AG04449 (cell line): ENCODE measurements around the gene SP2.
"Not testable (repeated sequence)": the region's sequence is repeated elsewhere in the genome, so short reads cannot be mapped to it uniquely, and the experiment has no call there.

Experiments
- CTCF ChIA-PET: fragments of 350-600 bp; formaldehyde crosslinking; extraction: SDS; loops from one replicate; lab custom pipeline; 2021; ENCODE audit warnings: antibody characterized with exemption; lab: Yijun Ruan, JAX
- POLR2A ChIA-PET: fragments of 400-600, 350-600 bp; formaldehyde crosslinking; extraction: SDS; loops from one replicate; lab custom pipeline; 2020; ENCODE audit warnings: antibody characterized with exemption, inconsistent platforms; lab: Yijun Ruan, JAX
- DNase-seq: peaks from one replicate; pipeline ENCODE4 v3.0.0-alpha.2; 2010; ENCODE audit warnings: low read depth, low spot score
- H3K4me3 ChIP-seq: 2 replicates; pipeline ENCODE4 v1.5.1; 2011; ENCODE audit warnings: low read depth, mild to moderate bottlenecking, control low read depth, low read length
- TF ChIP-seq, protein P1 (sequence below): IDR thresholded peaks from one replicate; pipeline ENCODE4 v1.5.1; 2011; ENCODE audit warnings: mild to moderate bottlenecking, moderate library complexity, low read length, control low read depth, inconsistent platforms; ENCODE audit not compliant: insufficient read depth; ENCODE audit errors: missing control alignments

The SP2 gene

DNA sequence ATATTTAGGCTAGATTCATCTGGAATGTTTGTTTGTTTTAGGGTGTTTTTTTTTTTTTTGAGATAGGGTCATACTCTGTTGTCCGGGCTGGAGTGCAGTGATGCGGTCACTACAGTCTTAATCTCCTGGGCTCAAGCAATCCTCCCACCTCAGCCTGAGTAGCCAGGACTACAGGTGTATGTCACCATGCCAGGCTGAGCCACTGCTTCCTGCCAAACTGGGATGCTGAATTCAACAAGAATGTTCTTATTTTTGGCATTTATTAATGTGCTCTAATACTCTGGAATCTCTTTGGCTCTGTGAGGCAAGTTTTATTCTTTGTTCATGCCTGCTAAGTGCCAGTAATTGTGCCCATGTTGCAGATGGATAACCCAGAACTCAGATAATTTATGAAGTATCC lies 21.5 kb downstream of the SP2 start:
- CTCF ChIA-PET: no interaction called here
- DNase-seq: no peak
- TF ChIP-seq, protein P1, sequence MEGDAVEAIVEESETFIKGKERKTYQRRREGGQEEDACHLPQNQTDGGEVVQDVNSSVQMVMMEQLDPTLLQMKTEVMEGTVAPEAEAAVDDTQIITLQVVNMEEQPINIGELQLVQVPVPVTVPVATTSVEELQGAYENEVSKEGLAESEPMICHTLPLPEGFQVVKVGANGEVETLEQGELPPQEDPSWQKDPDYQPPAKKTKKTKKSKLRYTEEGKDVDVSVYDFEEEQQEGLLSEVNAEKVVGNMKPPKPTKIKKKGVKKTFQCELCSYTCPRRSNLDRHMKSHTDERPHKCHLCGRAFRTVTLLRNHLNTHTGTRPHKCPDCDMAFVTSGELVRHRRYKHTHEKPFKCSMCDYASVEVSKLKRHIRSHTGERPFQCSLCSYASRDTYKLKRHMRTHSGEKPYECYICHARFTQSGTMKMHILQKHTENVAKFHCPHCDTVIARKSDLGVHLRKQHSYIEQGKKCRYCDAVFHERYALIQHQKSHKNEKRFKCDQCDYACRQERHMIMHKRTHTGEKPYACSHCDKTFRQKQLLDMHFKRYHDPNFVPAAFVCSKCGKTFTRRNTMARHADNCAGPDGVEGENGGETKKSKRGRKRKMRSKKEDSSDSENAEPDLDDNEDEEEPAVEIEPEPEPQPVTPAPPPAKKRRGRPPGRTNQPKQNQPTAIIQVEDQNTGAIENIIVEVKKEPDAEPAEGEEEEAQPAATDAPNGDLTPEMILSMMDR: no peak
- no peak overlapping the region for H3K4me3 ChIP-seq
- POLR2A ChIA-PET: no interaction called here

DNA sequence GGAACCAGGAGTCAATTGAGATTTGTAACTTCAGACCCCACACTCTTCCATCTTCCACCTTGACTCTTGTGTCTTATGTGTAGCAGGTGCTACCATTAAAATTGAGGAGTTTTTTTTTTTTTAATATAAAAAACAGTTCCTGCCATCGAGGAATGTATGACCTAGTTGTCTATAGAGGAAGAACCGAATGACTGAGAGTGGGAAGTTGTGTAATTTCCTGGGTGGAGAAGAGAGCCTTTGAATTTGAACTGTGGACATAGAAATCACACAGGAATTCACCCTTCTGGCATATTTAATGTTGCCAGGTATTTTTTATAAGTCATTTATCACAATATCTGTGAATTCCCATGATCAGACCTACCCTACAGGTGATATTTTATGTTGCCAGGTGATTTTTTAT lies 22.0 kb downstream of the SP2 start:
- no peak for DNase-seq
- H3K4me3 ChIP-seq: no peak overlapping the region
- ChIA-PET CTCF (interaction anchor here (0.9 to 1.3 kb wide), 4 partner anchors 10 to 32 kb away, joined by 3 to 4 read pairs (median 4); no protein-coding TSS in a partner anchor), POLR2A (no interaction called here)
- TF ChIP-seq, protein P1: no peak

DNA sequence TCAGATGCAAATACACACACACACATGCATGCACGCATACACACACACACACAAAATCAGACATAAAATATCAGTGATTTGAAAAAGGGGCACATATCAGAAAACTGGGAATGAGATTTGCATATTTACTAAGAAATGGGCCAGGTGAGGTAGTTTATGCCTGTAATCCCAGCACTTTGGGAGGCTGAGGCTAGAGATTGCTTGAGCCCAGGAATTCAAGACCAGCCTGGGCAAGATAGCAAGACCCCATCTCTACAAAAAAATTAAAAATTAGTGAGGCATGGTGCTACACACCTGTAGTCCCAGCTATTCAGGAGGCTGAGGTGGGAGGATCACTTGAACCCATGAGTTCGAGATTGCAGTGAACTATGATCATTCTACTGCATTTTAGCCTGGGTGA lies 23.0 kb downstream of the SP2 start:
- CTCF ChIA-PET: interaction anchor here (0.9 to 1.3 kb wide), 6 partner anchors 11 to 31 kb away, joined by 3 to 4 read pairs (median 4); no protein-coding TSS in a partner anchor
- POLR2A ChIA-PET: no interaction called here
- no peak overlapping the region for H3K4me3 ChIP-seq
- TF ChIP-seq, protein P1: no peak
- DNase-seq: no peak

DNA sequence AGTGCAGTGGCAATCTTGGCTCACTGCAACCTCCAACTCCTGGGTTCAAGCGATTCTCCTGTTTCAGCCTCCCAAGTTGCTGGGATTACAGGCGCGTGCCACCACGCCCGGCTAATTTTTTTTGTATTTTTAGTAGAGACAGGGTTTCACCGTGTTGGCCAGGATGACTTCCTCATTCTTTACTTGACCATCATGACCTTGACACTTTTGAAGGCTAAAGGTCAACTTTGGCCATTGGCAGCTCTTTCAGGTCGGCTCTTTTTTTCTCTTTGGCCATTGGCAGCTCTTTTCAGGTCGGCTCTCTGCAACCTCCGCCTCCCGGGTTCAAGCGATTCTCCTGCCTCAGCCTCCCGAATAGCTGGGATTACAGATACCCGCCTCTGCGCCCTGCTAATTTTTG lies 23.9 kb downstream of the SP2 start:
- H3K4me3 ChIP-seq, POLR2A ChIA-PET, DNase-seq: not testable (repeated sequence)
- CTCF ChIA-PET: interaction anchor here (0.6 to 0.7 kb wide), 2 partner anchors 19 to 99 kb away, joined by 3 read pairs; no protein-coding TSS in a partner anchor

DNA sequence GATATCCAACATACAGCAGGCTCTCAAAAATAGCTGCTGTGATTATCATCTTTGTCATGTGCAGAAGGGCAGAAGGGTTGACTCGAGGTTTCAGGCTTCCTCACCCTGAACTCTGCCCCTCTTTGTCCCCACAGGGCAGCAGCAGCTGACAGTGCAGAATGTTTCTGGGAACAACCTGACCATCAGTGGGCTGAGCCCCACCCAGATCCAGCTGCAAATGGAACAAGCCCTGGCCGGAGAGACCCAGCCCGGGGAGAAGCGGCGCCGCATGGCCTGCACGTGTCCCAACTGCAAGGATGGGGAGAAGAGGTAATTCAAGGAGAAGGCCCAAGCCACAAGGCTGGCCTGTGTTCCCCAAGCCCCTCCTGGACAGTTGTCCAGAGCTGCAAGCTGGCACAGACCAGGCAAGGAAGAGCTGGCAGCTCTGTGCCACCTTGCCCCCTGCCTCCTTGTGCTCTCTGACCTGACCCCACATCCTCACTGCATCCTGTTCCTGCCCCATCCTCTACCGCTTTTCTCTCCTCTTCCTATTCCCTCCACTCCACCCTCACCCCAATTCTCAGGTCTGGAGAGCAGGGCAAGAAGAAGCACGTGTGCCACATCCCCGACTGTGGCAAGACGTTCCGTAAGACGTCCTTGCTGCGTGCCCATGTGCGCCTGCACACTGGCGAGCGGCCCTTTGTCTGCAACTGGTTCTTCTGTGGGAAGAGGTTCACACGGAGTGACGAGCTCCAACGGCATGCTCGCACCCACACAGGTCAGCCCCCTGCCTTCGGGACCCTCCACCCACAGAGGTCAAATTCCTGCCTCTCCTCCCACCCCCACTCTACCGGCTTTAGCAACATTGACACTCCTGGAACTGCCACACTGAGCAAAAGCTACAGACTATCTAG lies 29.0 kb downstream of the SP2 start:
- POLR2A ChIA-PET: no interaction called here
- TF ChIP-seq, protein P1: no peak

DNA sequence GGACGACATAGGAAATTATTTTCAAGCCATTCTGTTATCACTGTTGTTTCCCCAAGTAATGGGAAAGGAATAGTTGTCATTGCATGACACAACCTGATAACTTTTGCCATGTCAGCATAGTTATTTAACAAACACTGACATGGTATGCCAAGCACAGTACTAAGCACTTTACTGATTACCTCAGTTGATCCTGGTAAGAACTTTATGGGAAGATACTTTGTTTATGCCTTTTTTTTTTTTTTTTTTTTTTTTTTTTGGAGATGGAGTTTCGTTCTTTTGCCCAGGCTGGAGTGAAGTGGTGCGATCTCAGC lies 29.6 kb downstream of the SP2 start:
- no peak for DNase-seq
- H3K4me3 ChIP-seq: no peak overlapping the region
- CTCF ChIA-PET: interaction anchor here (0.7 to 3.0 kb wide), 4 partner anchors 10 to 28 kb away, joined by 3 to 12 read pairs (median 6); no protein-coding TSS in a partner anchor
- TF ChIP-seq, protein P1: no peak
- POLR2A ChIA-PET: no interaction called here

More for the DNA sequence above, 29.0 kb downstream of the SP2 start:
- H3K4me3 ChIP-seq: no peak overlapping the region
- CTCF ChIA-PET: interaction anchor here (1.1 to 3.2 kb wide), 6 partner anchors 11 to 46 kb away, joined by 3 to 12 read pairs (median 8); partner anchors contain the start of gene CDK5RAP3
- no peak for DNase-seq
